ENCODE data around the gene KLK4. TPM values are rescaled to one million over a fixed set of nuclear protein-coding genes. Genes with fewer than 3 reads are reported as not detected.

The KLK4 gene
- total and polyA plus RNA-seq, 2 donors (not counting 3 experiments of a cell fraction or from before 2014, with no cell fraction given) = not detected

DNA sequence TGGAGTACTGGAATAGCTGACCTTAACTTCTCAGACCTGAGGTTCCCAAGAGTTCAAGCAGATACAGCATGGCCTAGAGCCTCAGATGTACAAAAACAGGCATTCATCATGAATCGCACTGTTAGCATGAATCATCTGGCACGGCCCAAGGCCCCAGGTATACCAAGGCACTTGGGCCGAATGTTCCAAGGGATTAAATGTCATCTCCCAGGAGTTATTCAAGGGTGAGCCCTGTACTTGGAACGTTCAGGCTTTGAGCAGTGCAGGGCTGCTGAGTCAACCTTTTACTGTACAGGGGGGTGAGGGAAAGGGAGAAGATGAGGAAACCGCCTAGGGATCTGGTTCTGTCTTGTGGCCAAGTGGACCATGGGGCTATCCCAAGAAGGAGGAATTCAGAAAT is 50.2 kb downstream of the KLK4 start:
- H3K4me3 ChIP-seq (replicated peaks in 1 of 3; ENCODE audit: insufficient read depth in 1 of 3, low read depth in 1 of 3, low read length in 3 of 3) = no peak overlapping the region
- H3K9me1 ChIP-seq (replicated peaks; ENCODE audit: control insufficient read depth, extremely low read depth, insufficient read depth, low read length) = no peaks in the 10 kb centered on the region
- dilution Hi-C loops (cut with MboI; ENCODE audit: extremely low pct_ligation_motif_present, low sequenced_read_pairs) = no loop called here
- no peak for DNase-seq (ENCODE audit: low read depth, low spot score)
- H3K9me3 ChIP-seq (replicated peaks; ENCODE audit: control insufficient read depth, insufficient read depth, low read length) = no peaks in the 10 kb centered on the region
- ChIA-PET CTCF (no interaction called here), POLR2A (no interaction called here)
- intact Hi-C loops (cut with micrococcal nuclease) = no loop called here
- BruUV-seq (replicated peaks) = no TSS peak
- H3K36me3 ChIP-seq (ENCODE audit: control insufficient read depth in 2 of 2, extremely low read depth in 1 of 2, insufficient read depth in 2 of 2, low read length in 2 of 2) = no peaks in the 10 kb centered on the region
- no peak for FAIRE-seq
- no peaks in the 10 kb centered on the region for H4K20me1 ChIP-seq (replicated peaks; ENCODE audit: control insufficient read depth, extremely low read depth, insufficient read depth, low read length)
- H3K4me2 ChIP-seq (ENCODE audit: insufficient read depth, low read length) = no peak overlapping the region
- no peak overlapping the region for H3K27ac ChIP-seq (ENCODE audit: insufficient read depth, low read depth, low read length)
- H3K27me3 ChIP-seq (ENCODE audit: control insufficient read depth in 2 of 2, insufficient read depth in 2 of 2, low read length in 2 of 2) = no peaks in the 10 kb centered on the region
- H3K4me1 ChIP-seq (ENCODE audit: control insufficient read depth, extremely low read depth, insufficient read depth, low read length) = no peaks in the 10 kb centered on the region
- no peak overlapping the region for H3K9ac ChIP-seq (replicated peaks; ENCODE audit: extremely low read depth, insufficient read depth, low read length)
- no peaks in the 10 kb centered on the region for H3K79me2 ChIP-seq (ENCODE audit: control insufficient read depth, insufficient read depth, low read length)
- TF ChIP-seq FOS (IDR thresholded peaks at IDR 0.05; ENCODE audit: borderline replicate concordance, insufficient read depth, low read length) = no peak
- no peak for TF ChIP-seq CTCF (IDR thresholded peaks at IDR 0.05; ENCODE audit: extremely low read depth in 1 of 2, insufficient read depth in 1 of 2, low read depth in 1 of 2, low read length in 2 of 2)
- TF ChIP-seq MYC (IDR thresholded peaks at IDR 0.05; ENCODE audit: low read depth, low read length) = no peak
- TF ChIP-seq POLR2AphosphoS5 (IDR thresholded peaks at IDR 0.05; ENCODE audit: insufficient read depth, low read depth, low read length) = no peak
- no peak for TF ChIP-seq MAX (IDR thresholded peaks at IDR 0.05; ENCODE audit: insufficient read depth, insufficient read length)
- no peak for TF ChIP-seq POLR2A (IDR thresholded peaks at IDR 0.05; ENCODE audit: low read depth, low read length)
- TF ChIP-seq GATA2 (IDR thresholded peaks at IDR 0.05; ENCODE audit: insufficient read depth, insufficient read length, low read depth, low read length) = no peak
- TF ChIP-seq EZH2 (IDR thresholded peaks at IDR 0.05; ENCODE audit: borderline replicate concordance, low read depth, low read length, severe bottlenecking) = no peak
- TF ChIP-seq JUN (IDR thresholded peaks at IDR 0.05; ENCODE audit: borderline replicate concordance, insufficient read depth, insufficient read length, low read depth) = no peak
- H2AFZ ChIP-seq (ENCODE audit: low read depth, low read length) = no peak overlapping the region
